GM12873 (cell line): ENCODE results near the gene OBSL1.

Source experiments
- CTCF ChIP-seq: IDR thresholded peaks from 2 replicates; pipeline ENCODE4 v1.5.1; 2012; ENCODE audit warnings: low read depth, mild to moderate bottlenecking, moderate library complexity, low read length, control low read depth; ENCODE audit not compliant: insufficient read depth; ENCODE audit errors: missing control alignments

Gene OBSL1

DNA sequence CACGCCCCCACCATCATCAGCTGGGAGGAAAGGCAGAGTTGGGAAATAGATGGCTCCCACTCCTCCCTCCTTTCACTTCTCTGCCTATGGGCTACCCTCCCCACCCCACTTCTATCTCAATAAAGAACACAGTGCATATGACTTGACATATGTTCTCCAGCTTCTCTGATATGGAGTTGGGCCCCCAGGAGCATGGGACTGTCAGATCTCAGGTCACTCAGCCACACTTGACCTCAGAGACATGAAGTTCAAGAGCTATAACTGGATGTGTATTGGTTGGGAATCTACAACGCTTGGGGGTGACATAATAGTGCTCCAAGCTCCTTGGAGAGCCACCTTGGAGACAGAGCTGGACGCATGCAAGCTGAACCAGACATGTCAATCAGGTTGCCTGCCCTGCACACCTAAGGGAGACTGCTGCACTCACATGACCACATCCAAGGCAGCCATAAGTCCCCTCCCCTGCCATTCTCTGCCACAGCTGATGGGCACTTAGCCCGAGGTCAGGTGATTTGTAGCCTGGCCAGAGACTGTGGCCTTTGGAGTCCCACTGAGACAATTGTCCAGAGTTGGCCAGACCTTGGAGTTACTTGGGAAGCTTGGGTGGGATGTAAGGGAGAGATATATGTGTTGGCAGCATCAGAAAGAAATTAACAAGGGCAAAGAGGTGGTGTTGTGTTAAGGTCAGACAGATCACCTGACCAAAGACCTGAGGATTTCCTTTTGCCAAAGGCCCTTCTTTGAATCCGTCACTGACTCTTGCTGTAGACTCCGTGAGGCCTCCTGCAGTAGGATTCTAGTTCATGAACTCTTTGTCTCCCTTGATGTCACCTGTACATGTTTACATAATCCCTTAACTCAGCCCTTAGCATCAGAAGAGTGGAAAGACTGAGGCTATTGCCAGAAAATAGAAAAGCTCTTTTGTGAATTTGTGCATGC is 4.5 kb upstream of the OBSL1 start:
- no peak for TF ChIP-seq CTCF

GRCh38 chr2:219574484-219575311 is 3.4 kb upstream of the OBSL1 start:
- TF ChIP-seq CTCF, result no peak

GRCh38 chr2:219573166-219573565 is 1.8 kb upstream of the OBSL1 start:
- no peak for TF ChIP-seq CTCF

GRCh38 chr2:219572237-219573001 is 1.1 kb upstream of the OBSL1 start, which contains the start of gene INHA:
INHA (plus strand) TSS chr2:219572310; CDS start chr2:219572375, 65 bp downstream.
- no peak for TF ChIP-seq CTCF

DNA sequence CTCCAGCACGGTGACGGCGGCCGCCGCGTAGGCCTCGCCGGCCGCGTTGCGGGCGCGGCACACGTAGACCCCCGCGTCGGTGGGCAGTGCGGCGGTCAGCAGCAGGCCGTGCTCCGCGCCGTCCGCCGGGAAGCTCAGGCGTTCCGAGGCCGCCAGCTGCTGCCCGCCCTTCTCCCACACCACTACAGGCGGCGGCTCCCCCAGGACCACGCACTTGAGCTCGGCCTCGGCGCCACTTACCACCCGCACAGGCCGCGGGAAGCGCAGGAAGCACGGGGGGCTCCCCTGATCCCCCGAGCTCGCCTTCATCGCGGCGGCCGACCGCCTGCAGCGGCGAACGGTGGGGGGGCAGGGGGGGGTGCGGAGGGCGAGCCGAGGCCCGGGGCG is 422 bp downstream of the OBSL1 start:
- no peak for TF ChIP-seq CTCF

DNA sequence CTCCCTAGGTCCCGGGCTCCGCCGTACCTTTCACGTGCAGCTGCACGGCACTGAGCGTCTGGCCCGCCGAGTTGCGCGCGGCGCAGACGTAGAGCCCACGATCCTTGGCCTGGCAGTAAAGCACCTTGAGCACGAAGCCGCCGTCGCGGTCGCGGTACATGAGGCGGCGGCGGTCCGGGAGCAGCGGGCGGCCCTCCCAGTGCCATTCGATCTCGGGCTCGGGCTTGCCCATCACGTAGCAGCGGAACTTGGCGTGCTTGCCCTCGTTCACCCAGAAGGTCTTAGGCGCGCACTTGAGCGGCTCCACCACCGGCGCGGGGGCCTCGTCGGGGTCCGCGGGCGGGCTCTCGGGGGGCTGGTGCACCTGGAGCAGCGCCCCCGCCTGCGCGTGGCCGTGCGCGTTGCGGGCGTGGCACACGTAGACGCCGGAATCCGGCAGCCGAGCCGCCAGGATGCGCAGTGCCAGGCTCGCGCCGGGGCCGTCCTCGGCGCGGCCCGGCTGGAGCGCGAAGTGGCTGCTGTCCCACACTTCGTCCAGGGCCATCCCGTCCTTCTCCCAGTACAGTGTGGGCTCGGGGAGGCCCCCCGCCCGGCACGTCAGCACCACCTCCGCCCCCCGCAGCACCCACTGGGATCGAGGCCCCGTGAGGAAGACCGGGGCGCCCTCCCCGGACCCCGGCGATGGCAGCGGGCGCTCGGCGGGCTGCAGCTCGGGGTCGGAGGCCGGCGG is 980 bp downstream of the OBSL1 start:
- TF ChIP-seq CTCF, result no peak
